MCF 10A (cell line): Measurements from ENCODE around the gene PIGU. TPM values are rescaled to one million over a fixed set of nuclear protein-coding genes. Genes with fewer than 3 reads are reported as not detected.

Source experiments
- BruUV-seq: library from RNA; stranded (reverse); fragments of 400-500 nt; replicated peaks from 2 replicates; lab custom pipeline; 2021; lab: Mats Ljungman, UMichigan
- CTCF ChIA-PET: fragments of 300-600 bp; sonication (Branson Sonifier 250); formaldehyde crosslinking; extraction: SDS; loops from one replicate; lab custom pipeline; 2021; ENCODE audit warnings: antibody characterized with exemption, inconsistent platforms; lab: Yijun Ruan, JAX
- POLR2A ChIA-PET: fragments of 300-600, 350-650 bp; sonication (Branson Sonifier 250); formaldehyde crosslinking; extraction: SDS; loops from one replicate; lab custom pipeline; 2020; ENCODE audit warnings: antibody characterized with exemption, inconsistent platforms; lab: Yijun Ruan, JAX
- DNase-seq: peaks from one replicate; pipeline ENCODE4 v3.0.0-alpha.2; 2018; ENCODE audit not compliant: unreplicated experiment
- H3K27ac Mint-ChIP-seq: one replicate; pipeline ENCODE4 v1.8.0; 2022; ENCODE audit warnings: mild to moderate bottlenecking, low read depth, mixed read lengths; ENCODE audit not compliant: unreplicated experiment
- H3K27me3 Mint-ChIP-seq: one replicate; pipeline ENCODE4 v1.8.0; 2022; ENCODE audit warnings: mixed read lengths; ENCODE audit not compliant: insufficient read depth, unreplicated experiment
- H3K36me3 Mint-ChIP-seq: one replicate; pipeline ENCODE4 v1.8.0; 2022; ENCODE audit warnings: mild to moderate bottlenecking, moderate library complexity, mixed read lengths; ENCODE audit not compliant: insufficient read depth, unreplicated experiment
- H3K4me1 Mint-ChIP-seq: one replicate; pipeline ENCODE4 v1.8.0; 2022; ENCODE audit warnings: mixed read lengths; ENCODE audit not compliant: insufficient read depth, unreplicated experiment
- H3K4me3 Mint-ChIP-seq: one replicate; pipeline ENCODE4 v1.8.0; 2022; ENCODE audit warnings: mild to moderate bottlenecking, moderate library complexity, mixed read lengths; ENCODE audit not compliant: unreplicated experiment
- H3K9me3 Mint-ChIP-seq: one replicate; pipeline ENCODE4 v1.8.0; 2022; ENCODE audit warnings: mixed read lengths; ENCODE audit not compliant: unreplicated experiment
- CTCF ChIP-seq: fragments of 200-600 bp; IDR thresholded peaks from one replicate; pipeline ENCODE4 v1.8.0; 2022; ENCODE audit warnings: antibody characterized with exemption, mild to moderate bottlenecking; ENCODE audit not compliant: unreplicated experiment
- intact Hi-C: fragments of 100-400 bp; cut with micrococcal nuclease; formaldehyde crosslinking; loops from 2 replicates; pipeline ENCODE4 v1.14.1; 2022
- total RNA-seq: library from RNA; stranded (reverse); gene quantifications from 2 replicates; pipeline ENCODE4 v1.2.3, GENCODE V29; 2022

Gene PIGU
- total RNA-seq, 1 experiment from 2014 or later: 14.5 TPM

- ChIA-PET CTCF (interaction anchor here (0.5 to 7.7 kb wide), 36 partner anchors 8 to 1033 kb away, joined by 3 to 136 read pairs (median 4); partner anchors contain the start of gene TP53INP2), POLR2A (interaction anchor here (0.5 to 3.7 kb wide), 16 partner anchors 12 to 539 kb away, joined by 3 to 36 read pairs (median 3); partner anchors contain the start of genes PIGU and TP53INP2)
- Mint-ChIP-seq H3K9me3 (no peaks in the 10 kb centered on the region), H3K27ac (no peak overlapping the region), H3K4me3 (peak overlapping the region; percentile 11), H3K4me1 (no peaks in the 10 kb centered on the region), H3K36me3 (peaks cover 5% of the 10 kb centered on the region), H3K27me3 (no peaks in the 10 kb centered on the region)
- intact Hi-C loops: loop anchor here (1.0 to 2.0 kb wide), 3 partner anchors 126 to 267 kb away; no protein-coding TSS in a partner anchor
- peak; percentile 87 for TF ChIP-seq CTCF
- no TSS peak for BruUV-seq
- DNase-seq: peak; percentile 88
These were observed 97.5 kb downstream of the PIGU start for GRCh38 chr20:34579191-34579978.

- H3K4me3 Mint-ChIP-seq: no peak overlapping the region
- H3K9me3 Mint-ChIP-seq: no peaks in the 10 kb centered on the region
- ChIA-PET POLR2A (interaction anchor here (0.6 to 3.7 kb wide), 11 partner anchors 10 to 388 kb away, joined by 3 to 36 read pairs (median 4); partner anchors contain the start of genes PIGU and TP53INP2), CTCF (interaction anchor here (0.5 to 7.7 kb wide), 27 partner anchors 11 to 568 kb away, joined by 3 to 136 read pairs (median 4); partner anchors contain the start of gene TP53INP2)
- intact Hi-C loops: loop anchor here (2.0 kb wide), 1 partner anchor 266 kb away; no protein-coding TSS in a partner anchor
- no peaks in the 10 kb centered on the region for H3K4me1 Mint-ChIP-seq
- DNase-seq: no peak
- H3K27ac Mint-ChIP-seq: no peak overlapping the region
- no TSS peak for BruUV-seq
- no peak for TF ChIP-seq CTCF
- H3K27me3 Mint-ChIP-seq: no peaks in the 10 kb centered on the region
- H3K36me3 Mint-ChIP-seq: peaks cover 5% of the 10 kb centered on the region
These were observed 98.4 kb downstream of the PIGU start for GRCh38 chr20:34578521-34578920.

- BruUV-seq: no TSS peak
- intact Hi-C loops: loop anchor here (2.0 kb wide), 1 partner anchor 265 kb away; no protein-coding TSS in a partner anchor
- CTCF ChIA-PET: interaction anchor here (0.5 to 7.7 kb wide), 25 partner anchors 10 to 568 kb away, joined by 3 to 136 read pairs (median 4); partner anchors contain the start of gene TP53INP2
- no peaks in the 10 kb centered on the region for H3K27me3 Mint-ChIP-seq
- H3K4me3 Mint-ChIP-seq: no peak overlapping the region
- peaks cover 5% of the 10 kb centered on the region for H3K36me3 Mint-ChIP-seq
- H3K4me1 Mint-ChIP-seq: no peaks in the 10 kb centered on the region
- H3K9me3 Mint-ChIP-seq: no peaks in the 10 kb centered on the region
- TF ChIP-seq CTCF: no peak
- no peak overlapping the region for H3K27ac Mint-ChIP-seq
- POLR2A ChIA-PET: interaction anchor here (0.6 to 3.7 kb wide), 5 partner anchors 23 to 356 kb away, joined by 3 to 36 read pairs (median 4); partner anchors contain the start of gene TP53INP2
- DNase-seq: no peak
These were observed 98.9 kb downstream of the PIGU start for GRCh38 chr20:34578025-34578424.

- H3K27ac Mint-ChIP-seq: no peak overlapping the region
- intact Hi-C loops: no loop called here
- H3K27me3 Mint-ChIP-seq: no peaks in the 10 kb centered on the region
These were observed 99.8 kb downstream of the PIGU start for GRCh38 chr20:34577061-34577460.

More at GRCh38 chr20:34577061-34577460, 99.8 kb downstream of the PIGU start:
- ChIA-PET POLR2A (no interaction called here), CTCF (interaction anchor here (1.3 to 7.7 kb wide), 5 partner anchors 9 to 191 kb away, joined by 3 to 136 read pairs (median 17); partner anchors contain the start of gene TP53INP2)
- no peak for DNase-seq
- TF ChIP-seq CTCF: no peak
- H3K36me3 Mint-ChIP-seq: peaks cover 5% of the 10 kb centered on the region
- H3K4me1 Mint-ChIP-seq: no peaks in the 10 kb centered on the region
- BruUV-seq: no TSS peak
- H3K9me3 Mint-ChIP-seq: no peaks in the 10 kb centered on the region
- no peak overlapping the region for H3K4me3 Mint-ChIP-seq
